Measurements from ENCODE around the gene CPN1. TPM values are rescaled to one million over a fixed set of nuclear protein-coding genes. Genes with fewer than 3 reads are reported as not detected.

Gene CPN1
- total RNA-seq, 4 donors from 2014 or later = 0.20 TPM; not detected in 3

DNA sequence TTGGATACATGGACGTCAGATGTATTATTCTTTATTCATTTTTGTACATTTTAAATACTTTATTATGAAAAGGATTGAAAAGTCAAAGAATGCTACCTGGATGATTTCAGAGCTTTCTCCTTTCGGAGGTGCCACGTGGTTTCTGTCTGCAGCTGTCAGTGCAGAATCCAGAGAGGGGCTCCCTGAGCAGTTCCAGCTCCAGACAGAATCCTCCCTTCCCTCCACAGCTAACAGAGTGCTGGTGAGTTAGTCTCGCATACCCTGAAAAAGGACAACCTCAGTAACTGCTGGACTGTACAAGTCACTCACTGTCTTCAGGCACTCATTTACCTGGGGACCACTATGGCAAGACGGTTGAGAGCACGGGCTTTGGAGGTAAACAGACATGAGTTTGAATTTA, 82.8 kb downstream of the CPN1 start:
- TF ChIP-seq POLR2A (IDR thresholded peaks at IDR 0.05) = no peak
- TF ChIP-seq, protein P1, sequence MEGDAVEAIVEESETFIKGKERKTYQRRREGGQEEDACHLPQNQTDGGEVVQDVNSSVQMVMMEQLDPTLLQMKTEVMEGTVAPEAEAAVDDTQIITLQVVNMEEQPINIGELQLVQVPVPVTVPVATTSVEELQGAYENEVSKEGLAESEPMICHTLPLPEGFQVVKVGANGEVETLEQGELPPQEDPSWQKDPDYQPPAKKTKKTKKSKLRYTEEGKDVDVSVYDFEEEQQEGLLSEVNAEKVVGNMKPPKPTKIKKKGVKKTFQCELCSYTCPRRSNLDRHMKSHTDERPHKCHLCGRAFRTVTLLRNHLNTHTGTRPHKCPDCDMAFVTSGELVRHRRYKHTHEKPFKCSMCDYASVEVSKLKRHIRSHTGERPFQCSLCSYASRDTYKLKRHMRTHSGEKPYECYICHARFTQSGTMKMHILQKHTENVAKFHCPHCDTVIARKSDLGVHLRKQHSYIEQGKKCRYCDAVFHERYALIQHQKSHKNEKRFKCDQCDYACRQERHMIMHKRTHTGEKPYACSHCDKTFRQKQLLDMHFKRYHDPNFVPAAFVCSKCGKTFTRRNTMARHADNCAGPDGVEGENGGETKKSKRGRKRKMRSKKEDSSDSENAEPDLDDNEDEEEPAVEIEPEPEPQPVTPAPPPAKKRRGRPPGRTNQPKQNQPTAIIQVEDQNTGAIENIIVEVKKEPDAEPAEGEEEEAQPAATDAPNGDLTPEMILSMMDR (IDR thresholded peaks at IDR 0.05 in 4 of 5, conservative IDR thresholded peaks at IDR 0.05 in 1 of 5) = no peak
- in situ Hi-C loops (cut with MboI; ENCODE audit: low sequenced_read_pairs in 4 of 4) = no loop called here
- DNase-seq (no peak), ATAC-seq (peak; percentile 11 to 33)
- no peaks in the 10 kb centered on the region for H3K9me3 ChIP-seq
- H3K27ac ChIP-seq = peak overlapping the region; percentile 78 to 84 (median 80)
- intact Hi-C loops (cut with DNase I; ENCODE audit: low total_unique reads) = loop anchor here (5.0 kb wide), 1 partner anchor 257 kb away; no protein-coding TSS in a partner anchor
- peak overlapping the region in 2 of 4 donors; percentile 10 to 20 for H3K4me3 ChIP-seq
- peaks cover 78% of the 10 kb centered on the region in 2 donors for H3K4me1 ChIP-seq
- H3K27me3 ChIP-seq = no peaks in the 10 kb centered on the region
- no peaks in the 10 kb centered on the region for H3K36me3 ChIP-seq

DNA sequence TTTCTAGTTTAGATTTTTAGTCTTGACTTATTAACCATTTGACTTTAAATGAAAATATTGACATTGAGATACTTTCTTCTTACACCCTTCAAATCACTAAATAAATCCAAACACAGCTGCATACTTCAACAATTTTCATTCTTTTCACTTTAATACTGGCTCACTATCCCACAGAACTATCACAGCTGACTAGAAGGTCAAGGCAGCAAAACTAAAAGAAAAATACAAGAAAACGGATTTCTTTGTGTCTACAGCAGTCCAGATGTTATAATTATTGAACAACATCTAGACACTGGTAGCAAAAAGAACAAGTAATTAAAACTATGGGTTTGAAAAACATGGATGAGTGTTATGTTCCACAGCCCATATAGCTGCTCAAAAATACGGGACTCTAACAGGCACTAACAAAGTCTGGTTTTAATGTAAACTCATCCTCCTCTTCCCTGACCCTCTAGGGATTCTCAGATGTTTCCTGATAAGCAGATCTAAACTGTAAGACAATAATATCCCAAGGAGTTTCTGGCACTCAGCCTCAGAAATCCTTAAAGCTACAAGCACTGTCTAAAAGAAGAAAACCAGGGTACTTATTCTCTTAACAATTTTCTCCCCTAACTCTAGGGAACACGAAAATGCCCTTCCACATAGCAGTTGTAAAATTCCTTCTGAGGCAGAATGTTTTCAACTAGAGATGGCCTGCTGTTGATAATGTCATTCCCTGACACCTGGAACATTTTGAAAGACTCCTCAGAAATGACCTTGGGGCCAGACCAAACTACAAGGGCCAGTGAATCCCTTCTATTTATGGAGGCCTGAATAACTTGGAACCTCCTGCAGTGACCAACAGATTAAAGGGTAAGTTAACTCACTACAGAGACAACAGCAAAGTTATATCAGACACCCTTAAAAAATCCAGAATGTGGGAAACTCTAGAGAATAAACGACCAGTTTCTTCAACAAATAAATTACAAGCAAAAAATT, 84.7 kb downstream of the CPN1 start:
- DNase-seq (peak; percentile 10 to 50), ATAC-seq (peak; percentile 86 to 90)
- Histone ChIP-seq H3K36me3 (no peaks in the 10 kb centered on the region), H3K9me3 (no peaks in the 10 kb centered on the region), H3K4me1 (peaks cover 65 to 72% of the 10 kb centered on the region in 2 donors), H3K27ac (peak overlapping the region; percentile 78 to 84 (median 80)), H3K27me3 (no peaks in the 10 kb centered on the region), H3K4me3 (no peak overlapping the region)
- TF ChIP-seq, protein P1 (IDR thresholded peaks at IDR 0.05 in 4 of 5, conservative IDR thresholded peaks at IDR 0.05 in 1 of 5) = no peak
- TF ChIP-seq POLR2A (IDR thresholded peaks at IDR 0.05) = no peak
- intact Hi-C loops (cut with DNase I; ENCODE audit: low total_unique reads) (loop anchor here (5.0 kb wide), 1 partner anchor 255 kb away; no protein-coding TSS in a partner anchor), in situ Hi-C loops (cut with MboI; ENCODE audit: low sequenced_read_pairs in 4 of 4) (no loop called here)

DNA sequence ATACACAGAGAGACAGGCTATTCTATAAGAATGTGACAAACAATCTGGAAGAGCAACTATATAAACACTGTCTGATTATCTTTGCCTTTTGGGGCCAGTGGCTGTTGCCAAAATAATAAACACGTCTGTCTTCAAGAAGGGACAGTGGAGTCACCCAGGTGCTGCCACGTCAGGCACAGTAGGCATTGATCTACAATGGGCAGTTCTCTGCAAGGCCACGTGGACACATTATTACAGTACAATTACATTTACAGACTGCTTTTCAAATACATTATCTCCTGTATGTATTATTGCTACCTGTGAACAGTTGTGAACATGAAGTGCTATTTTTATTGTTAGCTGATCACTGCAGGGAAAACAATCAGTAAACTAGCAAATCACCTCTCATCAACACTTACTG, 86.0 kb downstream of the CPN1 start:
- TF ChIP-seq POLR2A (IDR thresholded peaks at IDR 0.05) = no peak
- TF ChIP-seq, protein P1 (IDR thresholded peaks at IDR 0.05 in 4 of 5, conservative IDR thresholded peaks at IDR 0.05 in 1 of 5) = no peak
- H3K27ac ChIP-seq = peak overlapping the region; percentile 78 to 84 (median 80)
- no peaks in the 10 kb centered on the region for H3K27me3 ChIP-seq
- in situ Hi-C loops (cut with MboI; ENCODE audit: low sequenced_read_pairs in 4 of 4) (no loop called here), intact Hi-C loops (cut with DNase I; ENCODE audit: low total_unique reads) (loop anchor here (5.0 kb wide), 1 partner anchor 253 kb away; no protein-coding TSS in a partner anchor)
- no peak overlapping the region for H3K4me3 ChIP-seq
- ATAC-seq (no peak), DNase-seq (no peak)
- peaks cover 60 to 68% of the 10 kb centered on the region in 2 donors for H3K4me1 ChIP-seq
- no peaks in the 10 kb centered on the region for H3K9me3 ChIP-seq
- no peaks in the 10 kb centered on the region for H3K36me3 ChIP-seq

DNA sequence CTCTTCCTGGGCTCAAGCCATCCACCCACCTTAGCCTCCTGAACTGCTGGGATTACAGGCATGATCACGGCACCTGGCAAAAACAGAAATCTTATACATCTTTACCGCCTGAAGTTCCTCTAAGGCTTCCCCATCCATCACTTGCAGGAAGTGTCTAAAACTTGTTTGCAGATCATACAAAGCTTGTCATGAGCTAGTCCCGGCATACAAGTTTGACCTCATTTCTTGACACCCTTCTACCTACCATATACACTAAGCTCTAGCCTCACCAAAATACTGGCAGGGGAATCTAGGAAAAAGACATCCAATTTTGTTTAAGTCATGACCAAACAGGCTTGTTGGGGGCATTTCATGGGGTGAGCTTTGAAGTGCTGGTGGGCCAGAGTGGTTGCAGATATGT, 86.4 kb downstream of the CPN1 start:
- TF ChIP-seq, protein P1 (IDR thresholded peaks at IDR 0.05 in 4 of 5, conservative IDR thresholded peaks at IDR 0.05 in 1 of 5) = no peak
- TF ChIP-seq POLR2A (IDR thresholded peaks at IDR 0.05) = no peak
- Histone ChIP-seq H3K4me3 (no peak overlapping the region), H3K9me3 (no peaks in the 10 kb centered on the region), H3K4me1 (peaks cover 57 to 64% of the 10 kb centered on the region in 2 donors), H3K36me3 (no peaks in the 10 kb centered on the region), H3K27ac (peak overlapping the region in 3 of 4 donors; percentile 79 to 84 (median 82)), H3K27me3 (no peaks in the 10 kb centered on the region)
- no peak for ATAC-seq
- in situ Hi-C loops (cut with MboI; ENCODE audit: low sequenced_read_pairs in 4 of 4) = no loop called here
- no peak for DNase-seq
- intact Hi-C loops (cut with DNase I; ENCODE audit: low total_unique reads) = loop anchor here (5.0 kb wide), 1 partner anchor 253 kb away; no protein-coding TSS in a partner anchor

All from gastrocnemius medialis (tissue), 4 donors.